GM19463 (cell line): ENCODE results near the gene DHFR2.

Experiments used
- ATAC-seq: cut with Tn5 transposase; IDR thresholded peaks from one replicate; pipeline ENCODE4 v1.9.1; 2021; ENCODE audit warnings: mild to moderate bottlenecking, moderate library complexity; ENCODE audit not compliant: unreplicated experiment

The DHFR2 gene

GRCh38 chr3:94008253-94008652 is 54.5 kb downstream of the DHFR2 start:
- ATAC-seq: no peak
